ENCODE results near the gene FLVCR2. TPM values are rescaled to one million over a fixed set of nuclear protein-coding genes. Genes with fewer than 3 reads are reported as not detected.
"Not testable (repeated sequence)": the region's sequence is repeated elsewhere in the genome, so short reads cannot be mapped to it uniquely, and the experiment has no call there.

Gene FLVCR2
- total RNA-seq, 1 donor from 2014 or later: 9.5 TPM

DNA sequence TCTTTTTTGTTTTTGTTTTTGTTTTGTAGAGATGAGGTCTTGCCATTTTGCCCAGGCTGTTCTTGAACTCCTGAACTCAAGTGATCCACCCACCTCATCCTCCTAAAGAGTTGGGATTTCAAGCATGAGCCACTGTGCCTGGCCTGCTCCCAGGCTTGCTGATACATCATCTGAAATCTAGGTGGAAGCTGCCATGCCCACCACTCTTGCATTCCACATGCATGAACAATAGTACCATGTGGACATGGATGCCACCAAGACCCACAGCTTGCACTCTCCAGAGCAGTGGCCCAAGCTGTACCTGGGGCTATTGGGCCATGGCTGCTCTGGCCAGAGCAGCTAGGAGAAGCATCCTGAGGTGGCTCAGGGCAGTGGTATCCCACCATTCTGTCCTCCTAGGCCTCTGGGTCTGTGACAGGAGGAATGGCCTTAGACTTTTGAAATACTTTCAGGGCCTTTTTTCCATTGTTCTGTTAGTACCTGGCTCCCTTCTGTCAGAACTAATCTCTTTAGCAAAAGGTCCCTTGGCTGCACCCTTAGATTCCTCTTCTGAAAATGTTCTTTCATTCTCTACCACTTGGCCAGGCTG is 13.7 kb downstream of the FLVCR2 start:
- no peak for DNase-seq (ENCODE audit: low spot score)

DNA sequence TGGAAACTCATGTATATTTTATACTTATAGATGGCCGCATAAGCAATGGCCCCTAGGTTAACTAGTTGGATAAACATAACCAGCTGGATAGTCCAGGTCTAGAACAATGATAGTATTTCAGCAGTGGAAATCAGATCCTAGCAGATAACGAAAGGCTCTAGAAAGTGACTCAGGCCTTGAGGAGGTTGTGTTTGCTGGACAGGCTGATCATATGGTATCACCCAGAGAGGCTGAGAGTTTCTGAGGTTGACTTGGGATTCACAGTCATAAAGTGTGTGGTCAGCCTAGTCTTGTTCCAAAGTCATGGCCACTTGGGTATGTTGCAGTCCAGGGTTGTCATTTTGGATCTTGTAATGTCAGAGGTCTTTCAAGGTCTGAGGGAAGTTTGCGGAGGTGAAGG is 16.8 kb downstream of the FLVCR2 start:
- no peak for DNase-seq (ENCODE audit: low spot score)

DNA sequence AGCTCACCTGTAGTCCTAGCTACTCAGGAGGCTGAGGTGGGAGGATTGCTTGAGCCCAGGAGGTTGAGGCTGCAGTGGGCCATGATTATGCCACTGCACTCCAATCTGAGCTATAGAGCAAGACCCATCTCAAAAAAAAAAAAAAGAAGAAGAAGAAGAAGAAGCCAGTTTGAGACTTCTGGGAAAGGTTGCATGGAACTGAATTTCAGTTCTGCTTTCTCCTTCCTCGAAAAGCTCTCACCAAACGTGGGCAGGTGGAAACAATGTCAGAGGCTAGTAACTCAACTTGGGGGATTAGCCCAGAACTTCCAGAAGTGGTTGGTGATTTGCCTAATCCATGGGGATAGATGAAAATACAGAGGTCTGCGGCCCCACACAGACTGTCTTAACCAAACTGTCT is 18.7 kb downstream of the FLVCR2 start:
- DNase-seq (ENCODE audit: low spot score): no peak

DNA sequence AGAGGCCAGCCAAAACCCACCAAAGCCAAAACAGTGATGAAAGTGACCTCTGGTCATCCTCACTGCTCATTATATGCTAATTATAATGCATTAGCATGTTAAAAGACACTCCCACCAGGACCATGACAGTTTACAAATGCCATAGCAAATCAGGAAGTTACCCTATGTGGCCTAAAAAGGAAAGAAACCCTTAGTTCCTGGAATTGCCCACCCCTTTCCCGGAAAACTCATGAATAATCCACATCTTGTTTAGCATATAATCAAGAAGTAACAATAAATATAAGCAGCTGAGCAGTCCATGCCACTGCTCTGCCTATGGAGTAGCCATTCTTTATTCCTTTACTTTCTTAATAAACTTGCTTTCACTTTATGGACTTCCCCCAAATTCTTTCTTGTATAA is 21.7 kb downstream of the FLVCR2 start:
- DNase-seq (ENCODE audit: low spot score): not testable (repeated sequence)

DNA sequence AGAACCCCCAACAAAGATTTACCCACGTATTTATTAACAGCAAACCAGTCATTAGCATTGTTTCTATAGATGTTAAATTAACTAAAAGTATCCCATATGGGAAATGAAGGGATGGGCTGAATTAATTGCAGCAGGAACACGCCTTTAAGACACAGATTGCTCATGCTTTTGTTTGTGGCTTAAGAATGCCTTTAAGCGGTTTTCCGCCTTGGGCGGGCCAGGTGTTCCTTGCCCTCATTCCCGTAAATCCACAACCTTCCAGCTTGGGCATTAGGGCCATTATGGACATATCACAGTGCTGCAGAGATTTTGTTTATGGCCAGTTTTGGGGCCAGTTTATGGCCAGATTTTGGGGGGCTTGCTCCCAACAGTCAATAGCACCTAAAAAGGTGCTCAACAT is 22.6 kb downstream of the FLVCR2 start:
- DNase-seq (ENCODE audit: low spot score): not testable (repeated sequence)

DNA sequence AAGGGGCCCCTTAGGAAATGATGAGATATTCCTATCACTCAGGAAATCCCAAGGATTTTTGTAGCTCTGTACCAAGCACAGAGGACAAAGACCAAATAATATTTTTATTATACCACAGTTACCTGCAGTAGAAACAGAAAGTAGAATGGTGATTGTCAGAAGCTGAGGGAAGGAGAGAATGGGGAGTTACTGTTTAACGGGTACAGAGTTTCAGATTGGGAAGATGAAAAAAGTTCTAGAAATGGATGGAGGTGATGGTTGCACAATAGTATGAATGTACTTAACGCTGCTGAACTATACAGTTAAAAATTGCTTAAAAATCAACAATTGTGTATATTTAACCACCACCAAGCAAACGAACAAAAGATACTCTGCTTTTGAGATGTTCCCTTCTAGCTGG is 24.1 kb downstream of the FLVCR2 start:
- DNase-seq (ENCODE audit: low spot score): no peak

DNA sequence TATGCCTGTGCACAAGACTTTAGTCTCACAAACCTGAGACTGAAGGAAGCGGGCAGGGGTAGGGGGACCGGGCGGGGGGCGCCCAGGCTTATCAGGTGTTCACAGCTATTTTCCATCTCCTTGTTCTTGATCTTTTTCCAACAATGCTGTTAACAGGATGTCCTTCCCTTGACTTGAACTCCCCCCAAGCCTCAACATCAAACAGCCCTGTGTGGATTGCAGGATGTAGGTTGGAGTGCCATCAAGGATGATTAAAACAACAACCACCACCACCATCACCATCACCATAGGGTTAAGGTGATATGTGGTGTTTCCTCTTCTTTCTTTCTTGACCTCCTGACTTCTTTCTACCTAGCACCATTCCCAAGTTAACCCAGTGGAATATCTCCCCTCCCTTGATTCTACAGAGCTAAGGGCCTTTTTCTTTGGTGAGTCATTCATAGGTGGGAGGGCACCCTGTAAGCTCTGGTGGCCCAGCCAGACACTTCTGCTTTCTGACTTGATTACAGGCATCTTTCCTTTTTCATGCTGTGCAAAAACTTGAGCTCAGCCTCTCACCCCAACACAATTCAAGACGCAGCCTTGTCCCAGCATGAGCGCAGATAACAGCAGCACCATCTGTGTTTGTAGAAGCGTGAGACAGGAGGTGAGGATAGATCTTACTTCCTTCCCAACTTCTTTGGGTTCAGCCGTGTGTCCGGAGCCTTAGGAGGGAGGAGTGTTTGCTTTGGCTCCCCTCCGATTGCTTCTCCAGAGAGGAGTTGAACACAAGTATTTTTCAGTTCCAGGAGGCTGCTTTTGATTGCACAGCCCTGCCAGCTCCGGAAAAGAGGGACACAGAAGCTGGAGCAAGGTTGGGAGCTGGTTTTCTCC is 26.8 kb downstream of the FLVCR2 start:
- DNase-seq (ENCODE audit: low spot score): no peak

DNA sequence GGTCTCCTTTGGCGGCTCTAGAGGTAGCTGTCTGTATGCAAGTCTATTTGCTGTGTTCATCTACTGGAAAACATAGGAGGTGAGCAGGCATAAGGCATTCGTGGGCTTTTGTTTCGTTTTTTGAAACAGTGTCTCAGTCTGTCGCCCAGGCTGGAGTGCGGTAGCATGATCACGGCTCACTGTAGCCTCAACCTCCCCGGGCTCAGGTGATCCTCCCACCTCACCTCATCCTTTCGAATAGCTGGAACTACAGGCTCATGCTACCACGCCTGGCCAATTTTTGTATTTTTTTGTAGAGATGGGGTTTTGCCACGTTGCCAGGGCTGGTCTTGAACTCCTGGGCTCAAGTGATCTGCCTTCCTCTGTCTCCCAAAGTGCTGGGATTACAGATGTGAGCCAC is 27.5 kb downstream of the FLVCR2 start:
- DNase-seq (ENCODE audit: low spot score): no peak

DNA sequence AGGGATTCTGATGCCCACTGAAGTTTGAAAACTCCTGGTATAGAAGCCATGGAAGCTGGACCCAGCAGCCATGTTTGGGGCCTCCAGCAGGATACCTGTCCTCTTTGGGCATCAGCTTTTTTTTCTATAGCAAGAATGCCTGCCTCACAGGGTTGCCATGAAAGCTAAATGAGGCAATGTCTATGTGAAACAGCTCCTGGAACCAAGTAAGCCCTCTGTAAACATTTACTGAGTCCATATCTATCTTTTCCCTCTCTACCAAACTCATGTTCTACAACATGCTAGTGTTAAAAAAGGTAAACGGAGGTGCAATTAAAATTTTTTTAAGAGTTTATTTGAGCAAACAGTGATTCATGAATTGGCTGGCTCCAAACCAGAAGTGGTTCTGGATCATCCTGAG is 28.6 kb downstream of the FLVCR2 start:
- DNase-seq (ENCODE audit: low spot score): no peak

DNA sequence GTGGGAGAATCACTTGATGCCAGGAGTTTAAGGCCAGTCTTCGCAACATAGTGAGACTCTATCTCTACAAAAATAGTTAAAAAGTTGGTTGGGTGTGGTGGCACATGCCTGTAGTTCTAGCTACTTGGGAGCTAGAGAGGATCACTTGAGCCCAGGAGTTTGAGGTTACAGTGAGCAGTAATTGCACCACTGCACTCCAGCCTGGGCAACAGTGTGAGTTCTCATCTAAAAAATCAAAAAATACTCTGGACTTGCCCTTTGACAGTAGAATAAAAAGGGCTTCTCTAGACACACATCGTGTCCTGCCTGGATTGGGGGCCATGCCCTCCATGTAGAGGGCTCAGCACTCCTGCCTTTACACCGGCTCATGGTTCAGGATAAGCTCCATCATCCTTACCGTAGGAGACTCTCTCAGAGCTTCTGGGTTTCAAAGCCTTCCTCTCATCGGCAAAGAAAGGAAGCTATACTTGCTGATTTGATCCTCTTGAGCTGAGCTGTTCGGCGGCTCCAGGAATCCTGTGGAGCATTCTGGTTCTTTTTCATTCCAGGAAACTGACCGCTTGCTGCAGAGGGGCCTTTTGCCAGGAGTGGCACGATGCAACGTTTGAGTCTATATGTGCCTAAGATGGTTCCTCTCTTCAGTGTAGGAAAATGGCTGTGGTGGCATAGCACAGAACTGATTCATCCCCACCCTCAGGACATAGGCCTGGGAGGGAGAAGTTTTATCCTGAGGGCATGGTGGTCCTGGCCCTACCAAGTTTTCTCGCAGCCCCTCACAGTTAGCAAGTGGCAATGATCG is 29.6 kb downstream of the FLVCR2 start:
- DNase-seq (ENCODE audit: low spot score): peak; percentile 26

DNA sequence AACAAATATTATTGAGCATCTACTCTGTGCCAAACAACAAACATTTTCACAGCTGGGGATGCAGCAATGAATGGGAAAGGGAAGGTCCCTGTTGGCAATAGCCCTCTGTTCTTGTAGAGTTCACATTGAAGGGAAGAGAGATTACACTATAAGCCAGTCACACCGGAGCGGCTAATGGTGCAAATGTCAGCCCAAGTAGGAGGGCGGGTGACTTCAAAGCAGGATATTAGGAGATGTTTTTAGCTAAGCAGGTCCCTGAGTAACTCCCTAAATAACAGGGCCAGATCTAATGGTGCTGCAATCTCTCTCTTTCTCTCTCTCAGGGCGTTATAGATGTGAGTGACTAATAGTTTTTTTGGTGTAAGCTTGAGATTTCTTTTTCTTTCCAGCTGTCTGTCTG is 30.7 kb downstream of the FLVCR2 start:
- DNase-seq (ENCODE audit: low spot score): no peak

DNA sequence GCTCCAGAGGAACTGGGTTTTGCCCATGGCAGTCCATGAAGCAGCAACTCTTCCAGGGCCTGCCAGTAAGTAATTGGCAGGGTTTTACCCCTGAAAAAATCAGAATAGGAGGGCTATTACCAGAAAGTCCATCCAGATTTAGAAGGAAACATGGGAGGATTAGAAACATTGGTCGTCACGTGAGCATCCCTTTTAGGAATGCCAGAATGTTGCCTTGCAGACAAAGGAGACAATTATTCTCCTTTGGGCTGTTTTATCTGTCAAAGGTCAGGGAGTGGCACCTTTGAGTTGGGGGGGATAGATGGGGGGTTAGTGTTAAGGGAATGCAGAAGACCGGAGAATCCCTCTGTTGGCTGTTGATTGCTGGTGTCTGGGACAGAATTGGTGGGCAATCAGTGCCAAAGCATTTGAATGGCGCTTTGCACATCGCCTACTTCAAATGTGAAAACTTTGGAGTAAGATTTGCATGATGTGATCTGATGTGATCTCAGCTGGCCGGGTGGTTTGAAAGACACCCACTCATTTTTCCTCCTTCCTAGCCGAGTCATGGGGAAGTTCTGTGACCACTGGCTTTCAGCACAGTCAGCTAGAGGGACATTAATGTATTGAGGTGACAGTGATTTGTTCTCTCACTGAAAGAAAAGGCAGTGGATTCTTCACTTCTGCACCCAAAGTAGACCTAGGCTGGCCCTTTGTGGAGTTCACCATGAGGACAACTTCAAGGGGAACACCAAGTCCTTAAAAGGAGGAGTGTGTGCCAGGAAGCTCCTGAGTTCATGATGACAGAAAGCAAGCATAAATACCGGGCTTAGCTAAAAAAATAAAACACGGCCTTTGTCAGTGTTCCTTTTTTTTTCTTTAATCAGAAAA is 31.4 kb downstream of the FLVCR2 start:
- no peak for DNase-seq (ENCODE audit: low spot score)

DNA sequence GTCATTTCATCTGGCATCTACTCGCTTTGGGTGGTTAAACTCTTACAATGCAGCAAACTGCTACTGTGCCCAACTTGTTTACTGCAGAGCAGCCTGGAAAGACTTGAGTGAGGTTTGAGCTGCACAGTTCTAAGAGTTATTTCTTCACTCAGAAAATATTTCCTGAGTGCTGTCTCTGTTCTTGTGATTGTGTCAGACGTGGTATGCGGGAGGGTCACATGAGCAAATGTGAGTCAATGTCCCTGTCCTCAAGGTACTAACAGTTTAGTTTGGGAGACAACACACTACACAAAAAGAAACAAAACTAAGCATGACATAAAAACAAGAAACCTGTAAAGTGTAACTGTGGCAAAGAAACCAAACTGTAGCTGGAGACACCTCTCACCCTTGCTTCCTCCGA is 32.4 kb downstream of the FLVCR2 start:
- no peak for DNase-seq (ENCODE audit: low spot score)

DNA sequence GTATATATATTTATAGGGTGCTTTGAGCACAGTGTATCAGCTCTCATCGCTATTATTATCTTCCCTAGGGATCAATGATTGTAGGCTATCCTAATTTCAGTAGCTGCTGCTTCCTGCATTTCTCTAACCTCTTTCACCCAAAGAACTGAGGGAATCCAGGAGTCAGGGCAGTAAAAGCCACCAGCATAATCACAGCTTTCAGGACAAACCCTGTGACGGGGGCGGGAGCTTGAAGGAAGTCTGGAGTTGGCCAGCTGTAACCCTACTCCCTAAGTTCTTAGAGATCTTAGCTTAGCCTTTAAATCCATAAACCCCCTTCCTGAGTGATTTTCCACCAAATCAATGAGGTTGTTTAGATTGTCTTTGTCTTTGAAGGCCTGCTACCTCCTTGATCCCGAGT is 33.7 kb downstream of the FLVCR2 start:
- DNase-seq (ENCODE audit: low spot score): no peak

DNA sequence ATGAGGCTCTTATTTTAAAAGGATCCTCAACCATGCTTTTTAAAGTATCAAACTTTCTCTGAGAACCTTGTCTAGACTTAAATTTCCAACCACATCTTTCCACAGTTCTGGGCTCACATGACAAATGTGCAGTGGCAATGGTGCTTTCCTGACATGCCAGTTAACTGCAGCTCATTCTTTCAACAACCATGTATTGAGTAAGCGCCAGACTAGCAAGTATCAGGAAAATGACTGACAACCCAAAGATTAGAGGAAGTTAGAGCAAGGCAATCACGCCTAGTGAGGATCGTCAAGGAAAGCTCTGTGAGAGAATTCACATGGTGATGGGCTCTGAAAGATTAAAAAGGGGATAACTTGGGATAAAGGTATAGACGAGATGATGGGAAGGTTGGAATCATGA is 35.8 kb downstream of the FLVCR2 start:
- peak; percentile 4 for DNase-seq (ENCODE audit: low spot score)

DNA sequence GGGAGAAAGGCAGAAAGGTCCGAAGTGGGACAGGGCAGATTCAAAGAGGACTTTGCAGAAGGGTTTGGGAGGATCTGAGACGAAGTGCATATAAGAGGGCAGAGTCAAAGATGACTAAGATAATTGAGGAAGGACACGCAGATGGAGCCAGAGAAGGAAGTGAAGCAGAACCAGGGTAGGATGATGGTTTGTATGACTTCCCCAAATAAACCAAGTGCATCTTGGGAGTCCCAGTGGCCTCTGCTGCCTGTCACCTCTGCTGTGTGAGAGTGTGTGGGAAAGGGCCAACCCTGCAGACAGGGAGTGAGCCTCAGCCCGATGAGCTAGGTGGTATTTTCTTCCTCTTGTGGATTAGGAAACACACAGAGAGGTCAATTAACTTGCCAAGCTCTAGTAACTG is 36.8 kb downstream of the FLVCR2 start:
- DNase-seq (ENCODE audit: low spot score): peak; percentile 28

DNA sequence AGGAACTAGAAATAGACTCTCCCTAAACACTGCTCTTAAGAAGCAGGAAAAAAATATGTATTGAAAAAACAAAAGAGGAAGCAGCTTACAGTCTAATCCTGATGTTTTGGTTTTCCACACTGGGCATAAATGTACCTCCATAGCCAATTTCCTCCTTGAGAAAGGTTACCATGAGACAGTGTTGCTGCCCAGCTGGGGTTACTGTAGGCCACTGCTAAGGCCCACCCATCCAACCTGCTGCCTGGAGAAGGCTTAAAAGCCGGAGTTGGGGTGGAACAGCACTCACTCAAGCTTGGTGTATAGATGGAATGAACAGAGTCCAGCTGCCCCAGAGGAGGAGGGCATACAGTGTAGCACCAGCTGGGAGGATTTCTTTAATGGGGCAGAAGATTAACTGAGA is 41.1 kb downstream of the FLVCR2 start:
- DNase-seq (ENCODE audit: low spot score): peak; percentile 26

DNA sequence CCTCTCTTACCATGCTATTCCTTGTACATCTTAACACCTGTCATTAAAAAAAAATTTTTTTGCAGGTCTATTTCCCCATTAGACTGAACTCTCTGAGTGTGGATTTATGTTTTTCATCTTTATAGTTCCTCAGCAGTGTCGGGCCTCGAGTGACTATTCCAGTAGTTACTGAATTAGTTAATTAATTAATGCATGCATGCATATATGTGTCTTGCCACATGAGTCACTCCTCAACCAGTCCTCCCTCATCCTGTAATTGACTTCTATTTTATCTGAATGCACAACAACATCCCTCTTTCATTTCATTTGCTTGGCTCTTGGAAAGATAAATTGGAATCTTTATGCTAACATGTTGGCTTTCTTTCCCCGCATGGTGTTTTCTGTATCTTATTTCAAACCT is 46.6 kb downstream of the FLVCR2 start:
- DNase-seq (ENCODE audit: low spot score): no peak

DNA sequence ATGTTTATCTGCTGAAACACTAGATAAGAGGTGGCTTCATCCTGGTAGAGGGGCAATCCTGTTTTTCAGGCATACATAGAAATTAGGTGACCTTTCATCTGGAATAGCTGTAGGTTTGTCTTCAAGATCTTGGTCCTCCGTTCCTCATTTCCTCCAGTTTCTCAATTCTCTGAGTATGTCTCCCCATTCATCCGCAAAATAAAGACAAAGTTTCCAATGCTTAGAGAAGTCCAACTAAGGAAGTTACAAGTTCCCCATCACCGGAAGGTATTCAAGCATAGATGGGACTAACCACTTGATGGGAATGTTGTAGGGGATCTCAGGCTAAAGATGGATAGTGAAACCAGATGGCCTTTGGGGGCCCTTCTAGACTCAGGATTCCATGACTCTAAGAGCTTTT is 48.0 kb downstream of the FLVCR2 start:
- DNase-seq (ENCODE audit: low spot score): no peak

DNA sequence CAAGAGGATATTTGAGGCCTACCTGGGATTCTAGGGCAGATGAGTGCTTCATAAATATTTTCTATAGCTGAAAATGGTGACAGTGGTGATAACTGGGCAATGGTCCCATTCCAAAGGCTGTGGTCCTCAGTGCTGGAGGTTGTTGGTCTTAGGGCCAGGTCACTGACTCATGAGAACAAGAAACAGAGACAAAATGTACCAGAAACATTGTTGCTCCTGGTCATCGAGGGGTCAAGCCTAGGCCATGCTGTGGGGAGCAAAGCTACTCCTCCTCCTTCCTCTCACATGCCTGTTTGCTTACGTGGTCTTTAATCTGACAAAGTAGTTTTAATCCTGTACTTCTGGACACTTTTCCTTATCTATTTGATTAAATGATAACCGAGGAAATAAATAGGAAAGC is 48.4 kb downstream of the FLVCR2 start:
- DNase-seq (ENCODE audit: low spot score): no peak

DNA sequence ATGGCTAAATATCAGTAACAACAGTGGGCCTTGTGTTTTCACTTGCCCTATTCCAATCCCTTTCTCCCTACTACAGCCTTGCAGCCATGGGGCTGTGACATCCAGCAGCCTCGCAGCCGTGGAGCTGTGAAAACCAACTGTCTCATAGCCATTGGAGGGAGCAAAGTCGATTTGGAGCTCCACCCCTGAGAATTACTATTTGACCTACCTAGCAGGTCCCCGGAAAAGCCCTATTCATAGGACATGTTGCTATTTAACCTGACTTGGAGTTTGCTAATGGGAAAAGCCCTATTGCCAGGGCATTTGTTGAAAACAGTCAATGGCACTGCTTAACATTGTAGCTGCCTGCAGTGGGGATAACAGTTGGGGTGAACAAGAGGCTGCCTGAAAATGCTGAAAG is 49.0 kb downstream of the FLVCR2 start:
- no peak for DNase-seq (ENCODE audit: low spot score)
